GM20000 (cell line): ENCODE results near the gene DNPH1.

Source experiments
- DNase-seq: peaks from one replicate; pipeline ENCODE4 v3.0.0; 2012; ENCODE audit warnings: low spot score
- TF ChIP-seq, protein P1 (sequence below): IDR thresholded peaks from 2 replicates; pipeline ENCODE4 v1.5.1; 2012; ENCODE audit warnings: mild to moderate bottlenecking, control low read depth; ENCODE audit errors: extremely low read depth, missing control alignments

Gene DNPH1

GRCh38 chr6:43180058-43180457 is 49.2 kb downstream of the DNPH1 start:
- DNase-seq: no peak
- TF ChIP-seq, protein P1, sequence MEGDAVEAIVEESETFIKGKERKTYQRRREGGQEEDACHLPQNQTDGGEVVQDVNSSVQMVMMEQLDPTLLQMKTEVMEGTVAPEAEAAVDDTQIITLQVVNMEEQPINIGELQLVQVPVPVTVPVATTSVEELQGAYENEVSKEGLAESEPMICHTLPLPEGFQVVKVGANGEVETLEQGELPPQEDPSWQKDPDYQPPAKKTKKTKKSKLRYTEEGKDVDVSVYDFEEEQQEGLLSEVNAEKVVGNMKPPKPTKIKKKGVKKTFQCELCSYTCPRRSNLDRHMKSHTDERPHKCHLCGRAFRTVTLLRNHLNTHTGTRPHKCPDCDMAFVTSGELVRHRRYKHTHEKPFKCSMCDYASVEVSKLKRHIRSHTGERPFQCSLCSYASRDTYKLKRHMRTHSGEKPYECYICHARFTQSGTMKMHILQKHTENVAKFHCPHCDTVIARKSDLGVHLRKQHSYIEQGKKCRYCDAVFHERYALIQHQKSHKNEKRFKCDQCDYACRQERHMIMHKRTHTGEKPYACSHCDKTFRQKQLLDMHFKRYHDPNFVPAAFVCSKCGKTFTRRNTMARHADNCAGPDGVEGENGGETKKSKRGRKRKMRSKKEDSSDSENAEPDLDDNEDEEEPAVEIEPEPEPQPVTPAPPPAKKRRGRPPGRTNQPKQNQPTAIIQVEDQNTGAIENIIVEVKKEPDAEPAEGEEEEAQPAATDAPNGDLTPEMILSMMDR: no peak

DNA sequence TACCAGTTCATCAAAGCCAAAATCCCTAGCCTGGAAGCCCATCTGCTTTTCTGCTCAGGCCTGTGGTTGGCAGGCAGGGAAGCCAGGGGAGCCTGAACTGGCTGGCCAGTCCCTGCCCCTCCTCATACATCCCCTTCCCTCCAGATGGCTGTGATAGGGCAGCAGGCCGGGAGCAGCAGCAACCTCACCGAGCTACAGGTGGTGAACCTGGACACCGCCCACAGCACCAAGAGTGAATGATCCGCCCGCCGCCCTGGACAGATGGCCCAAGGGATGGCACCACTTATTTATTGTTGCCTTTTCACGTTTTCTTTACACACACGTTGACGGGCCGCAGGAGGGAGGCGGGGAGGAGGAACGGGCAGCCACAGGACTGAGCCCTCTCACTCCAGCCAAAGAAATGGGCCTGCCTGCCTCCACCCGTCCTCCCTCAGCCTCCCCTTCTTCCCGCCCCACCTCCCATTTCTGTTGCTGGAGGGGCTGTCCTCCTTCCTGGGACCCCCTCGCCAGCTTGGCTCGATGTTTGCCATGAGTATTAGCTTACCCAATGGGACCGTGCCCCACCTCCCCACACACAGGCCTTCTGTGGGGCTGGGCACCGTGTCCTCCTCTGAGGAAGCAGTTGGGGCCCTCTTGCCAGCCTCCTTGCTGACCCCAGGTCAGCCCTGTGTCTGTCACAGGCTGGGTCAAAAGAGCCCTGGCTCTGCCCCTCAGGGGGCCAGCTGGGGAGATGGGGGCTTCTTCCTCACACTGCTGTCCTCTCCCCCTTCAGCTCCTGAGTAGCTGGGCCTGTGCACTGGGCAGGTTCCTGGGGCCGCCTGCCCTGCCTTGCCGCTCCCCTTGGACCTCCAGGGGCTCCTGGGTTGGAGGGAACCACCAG is 50.1 kb downstream of the DNPH1 start:
- DNase-seq: no peak
- TF ChIP-seq, protein P1: no peak

- DNase-seq: no peak
- TF ChIP-seq, protein P1: no peak
These were observed 51.1 kb downstream of the DNPH1 start for GRCh38 chr6:43178150-43178549.

DNA sequence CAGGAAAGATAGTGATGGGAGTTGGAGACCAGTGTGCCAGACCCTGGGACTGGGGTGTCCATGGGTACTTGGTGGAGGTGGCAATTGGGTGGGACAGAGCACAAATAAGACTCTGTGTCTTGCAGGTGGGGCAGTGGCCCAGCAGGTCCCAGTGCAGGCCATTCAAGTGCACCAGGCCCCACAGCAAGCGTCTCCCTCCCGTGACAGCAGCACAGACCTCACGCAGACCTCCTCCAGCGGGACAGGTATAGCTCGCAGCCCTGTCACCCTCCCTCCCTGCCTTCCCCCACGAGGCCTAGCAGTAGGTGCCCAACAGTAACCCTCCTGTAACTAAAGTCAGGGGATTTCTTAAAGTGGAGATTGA is 52.9 kb downstream of the DNPH1 start:
- DNase-seq: no peak
- TF ChIP-seq, protein P1: no peak

- DNase-seq: no peak
- TF ChIP-seq, protein P1: no peak
These were observed 53.4 kb downstream of the DNPH1 start for GRCh38 chr6:43175676-43176422.
